ENCODE results near the gene GNAQ. TPM values are rescaled to one million over a fixed set of nuclear protein-coding genes. Genes with fewer than 3 reads are reported as not detected.

GNAQ gene
- total RNA-seq, 2 experiments from 2014 or later, result 17.6 to 24.2 TPM

GRCh38 chr9:77834898-77835488 lies 196.6 kb downstream of the GNAQ start:
- Mint-ChIP-seq H3K27me3 (peaks cover 2% of the 10 kb centered on the region), H3K4me3 (no peak overlapping the region), H3K27ac (no peak overlapping the region), H3K36me3 (peaks cover 2% of the 10 kb centered on the region), H3K4me1 (peaks cover 4% of the 10 kb centered on the region), H3K9me3 (ENCODE audit: low read depth) (no peaks in the 10 kb centered on the region)
- no peak for DNase-seq
- CTCF ChIA-PET, result no interaction called here
- no peak for ATAC-seq

- no peak overlapping the region for H3K4me3 Mint-ChIP-seq
- H3K4me1 Mint-ChIP-seq, result peaks cover 6% of the 10 kb centered on the region
- H3K9me3 Mint-ChIP-seq (ENCODE audit: low read depth), result no peaks in the 10 kb centered on the region
- peaks cover 2% of the 10 kb centered on the region for H3K36me3 Mint-ChIP-seq
- CTCF ChIA-PET, result interaction anchor here (1.5 kb wide), 1 partner anchor 9 kb away, joined by 5 read pairs; no protein-coding TSS in a partner anchor
- ATAC-seq (no peak), DNase-seq (no peak)
- H3K27me3 Mint-ChIP-seq, result no peaks in the 10 kb centered on the region
- H3K27ac Mint-ChIP-seq, result no peak overlapping the region
Measured at GRCh38 chr9:77833561-77834429, 197.8 kb downstream of the GNAQ start.

GRCh38 chr9:77832639-77833038 lies 199.0 kb downstream of the GNAQ start:
- Mint-ChIP-seq H3K9me3 (ENCODE audit: low read depth) (no peaks in the 10 kb centered on the region), H3K4me1 (peaks cover 11% of the 10 kb centered on the region), H3K36me3 (peaks cover 2% of the 10 kb centered on the region), H3K4me3 (no peak overlapping the region), H3K27me3 (no peaks in the 10 kb centered on the region), H3K27ac (no peak overlapping the region)
- CTCF ChIA-PET, result interaction anchor here (1.0 to 1.5 kb wide), 2 partner anchors 8 to 9 kb away, joined by 3 to 5 read pairs; no protein-coding TSS in a partner anchor
- DNase-seq, result no peak
- ATAC-seq, result no peak

- H3K36me3 Mint-ChIP-seq, result peaks cover 2% of the 10 kb centered on the region
- no peak overlapping the region for H3K27ac Mint-ChIP-seq
- H3K4me1 Mint-ChIP-seq, result peaks cover 16% of the 10 kb centered on the region
- no peak for DNase-seq
- CTCF ChIA-PET, result interaction anchor here (1.0 kb wide), 1 partner anchor 10 kb away, joined by 3 read pairs; no protein-coding TSS in a partner anchor
- ATAC-seq, result no peak
- no peak overlapping the region for H3K4me3 Mint-ChIP-seq
- no peaks in the 10 kb centered on the region for H3K27me3 Mint-ChIP-seq
- no peaks in the 10 kb centered on the region for H3K9me3 Mint-ChIP-seq (ENCODE audit: low read depth)
Measured at GRCh38 chr9:77831781-77832180, 199.8 kb downstream of the GNAQ start.

GRCh38 chr9:77830618-77831285 lies 200.9 kb downstream of the GNAQ start:
- no peak overlapping the region for H3K27ac Mint-ChIP-seq
- H3K27me3 Mint-ChIP-seq, result no peaks in the 10 kb centered on the region
- no peak overlapping the region for H3K4me3 Mint-ChIP-seq
- no peaks in the 10 kb centered on the region for H3K9me3 Mint-ChIP-seq (ENCODE audit: low read depth)
- H3K36me3 Mint-ChIP-seq, result peaks cover 2% of the 10 kb centered on the region
- CTCF ChIA-PET, result no interaction called here
- DNase-seq (no peak), ATAC-seq (no peak)
- H3K4me1 Mint-ChIP-seq, result peaks cover 17% of the 10 kb centered on the region

- Mint-ChIP-seq H3K27ac (no peak overlapping the region), H3K9me3 (ENCODE audit: low read depth) (no peaks in the 10 kb centered on the region), H3K27me3 (no peaks in the 10 kb centered on the region), H3K36me3 (peaks cover 2% of the 10 kb centered on the region), H3K4me1 (peaks cover 17% of the 10 kb centered on the region), H3K4me3 (no peak overlapping the region)
- DNase-seq, result no peak
- ATAC-seq, result no peak
- CTCF ChIA-PET, result interaction anchor here (1.3 kb wide), 1 partner anchor 12 kb away, joined by 3 read pairs; no protein-coding TSS in a partner anchor
Measured at GRCh38 chr9:77829420-77829819, 202.2 kb downstream of the GNAQ start.

- Mint-ChIP-seq H3K36me3 (peaks cover 3% of the 10 kb centered on the region), H3K27ac (peak overlapping the region; percentile 47), H3K9me3 (ENCODE audit: low read depth) (no peaks in the 10 kb centered on the region), H3K4me3 (no peak overlapping the region), H3K4me1 (peaks cover 20% of the 10 kb centered on the region), H3K27me3 (no peaks in the 10 kb centered on the region)
- DNase-seq (no peak), ATAC-seq (peak; percentile 42)
- CTCF ChIA-PET, result no interaction called here
Measured at GRCh38 chr9:77827104-77827784, 204.4 kb downstream of the GNAQ start.

- DNase-seq, result no peak
- H3K27me3 Mint-ChIP-seq, result no peaks in the 10 kb centered on the region
Measured at GRCh38 chr9:77826621-77827020, 205.0 kb downstream of the GNAQ start.

GRCh38 chr9:77826116-77826515 lies 205.5 kb downstream of the GNAQ start:
- CTCF ChIA-PET, result interaction anchor here (1.3 kb wide), 1 partner anchor 369 kb away, joined by 4 read pairs; no protein-coding TSS in a partner anchor
- no peak overlapping the region for H3K4me3 Mint-ChIP-seq
- H3K36me3 Mint-ChIP-seq, result peaks cover 2% of the 10 kb centered on the region
- no peak for DNase-seq
- peaks cover 23% of the 10 kb centered on the region for H3K4me1 Mint-ChIP-seq
- no peak overlapping the region for H3K27ac Mint-ChIP-seq
- no peak for ATAC-seq
- H3K9me3 Mint-ChIP-seq (ENCODE audit: low read depth), result no peaks in the 10 kb centered on the region
- no peaks in the 10 kb centered on the region for H3K27me3 Mint-ChIP-seq

More at GRCh38 chr9:77826621-77827020, 205.0 kb downstream of the GNAQ start:
- H3K27ac Mint-ChIP-seq, result no peak overlapping the region
- H3K4me3 Mint-ChIP-seq, result no peak overlapping the region
- ATAC-seq, result no peak
- H3K36me3 Mint-ChIP-seq, result peaks cover 2% of the 10 kb centered on the region
- no peaks in the 10 kb centered on the region for H3K9me3 Mint-ChIP-seq (ENCODE audit: low read depth)
- H3K4me1 Mint-ChIP-seq, result peaks cover 21% of the 10 kb centered on the region
- CTCF ChIA-PET, result interaction anchor here (1.3 kb wide), 1 partner anchor 369 kb away, joined by 4 read pairs; no protein-coding TSS in a partner anchor

- peaks cover 21% of the 10 kb centered on the region for H3K4me1 Mint-ChIP-seq
- no peak overlapping the region for H3K27ac Mint-ChIP-seq
- CTCF ChIA-PET, result interaction anchor here (1.3 kb wide), 1 partner anchor 368 kb away, joined by 4 read pairs; no protein-coding TSS in a partner anchor
- no peak for DNase-seq
- H3K4me3 Mint-ChIP-seq, result no peak overlapping the region
- peaks cover 2% of the 10 kb centered on the region for H3K36me3 Mint-ChIP-seq
- no peaks in the 10 kb centered on the region for H3K9me3 Mint-ChIP-seq (ENCODE audit: low read depth)
- no peak for ATAC-seq
- H3K27me3 Mint-ChIP-seq, result no peaks in the 10 kb centered on the region
Measured at GRCh38 chr9:77825361-77825760, 206.2 kb downstream of the GNAQ start.

GRCh38 chr9:77820293-77820954 lies 211.2 kb downstream of the GNAQ start:
- H3K36me3 Mint-ChIP-seq, result peaks cover 4% of the 10 kb centered on the region
- CTCF ChIA-PET, result interaction anchor here (0.7 kb wide), 2 partner anchors 388 to 416 kb away, joined by 3 read pairs; partner anchors contain the start of gene CEP78
- H3K27ac Mint-ChIP-seq, result peak overlapping the region; percentile 30
- H3K9me3 Mint-ChIP-seq (ENCODE audit: low read depth), result no peaks in the 10 kb centered on the region
- H3K4me3 Mint-ChIP-seq, result no peak overlapping the region
- no peaks in the 10 kb centered on the region for H3K27me3 Mint-ChIP-seq
- peaks cover 24% of the 10 kb centered on the region for H3K4me1 Mint-ChIP-seq
- ATAC-seq (peak; percentile 66), DNase-seq (no peak)

GRCh38 chr9:77819657-77820056 lies 212.0 kb downstream of the GNAQ start:
- Mint-ChIP-seq H3K4me1 (peaks cover 24% of the 10 kb centered on the region), H3K27ac (no peak overlapping the region), H3K27me3 (no peaks in the 10 kb centered on the region), H3K4me3 (no peak overlapping the region), H3K36me3 (peaks cover 4% of the 10 kb centered on the region), H3K9me3 (ENCODE audit: low read depth) (no peaks in the 10 kb centered on the region)
- DNase-seq (no peak), ATAC-seq (peak; percentile 63)
- CTCF ChIA-PET, result interaction anchor here (0.6 to 0.8 kb wide), 5 partner anchors 11 to 417 kb away, joined by 3 read pairs; partner anchors contain the start of gene CEP78
